ENCODE results near the gene INPP5D. TPM values are rescaled to one million over a fixed set of nuclear protein-coding genes. Genes with fewer than 3 reads are reported as not detected.

The INPP5D gene
- total RNA-seq, 1 donor from 2014 or later, result 0.28 TPM

DNA sequence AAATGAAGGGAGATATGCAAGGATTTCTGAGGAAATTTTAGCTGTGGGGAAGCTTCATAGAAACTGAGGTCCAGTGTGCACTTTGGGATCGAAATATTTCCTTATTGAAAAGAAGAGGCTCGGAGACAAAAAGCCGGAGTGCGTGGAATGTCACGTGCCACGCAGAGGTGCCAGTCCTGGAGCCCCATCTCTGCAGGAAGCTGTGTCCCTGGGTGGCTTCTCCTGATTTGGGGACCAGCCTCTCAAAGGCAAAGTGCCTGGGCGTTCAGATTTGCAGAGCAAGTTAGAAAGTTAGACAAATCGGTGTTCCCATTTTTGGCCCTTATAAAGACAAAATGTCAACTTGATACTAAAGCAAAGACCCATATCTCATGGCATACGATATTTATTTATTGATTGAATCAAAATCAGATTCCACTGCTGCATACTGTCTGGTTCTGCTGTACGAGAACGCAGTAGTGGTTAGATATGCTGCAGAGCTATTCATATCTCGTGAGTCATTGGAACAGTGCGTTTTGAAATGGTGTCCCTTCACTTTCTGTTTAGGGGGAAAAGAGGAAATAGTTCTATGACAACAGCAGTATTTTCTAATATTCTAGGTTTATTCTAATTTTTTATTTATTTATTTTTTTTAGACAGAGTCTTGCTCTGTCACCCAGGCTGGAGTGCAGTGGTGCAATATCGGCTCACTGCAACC, 182.2 kb downstream of the INPP5D start:
- no peaks in the 10 kb centered on the region for H3K27me3 Mint-ChIP-seq (ENCODE audit: low read depth)
- no peaks in the 10 kb centered on the region for H3K9me3 Mint-ChIP-seq
- no peak overlapping the region for H3K4me3 Mint-ChIP-seq
- no peaks in the 10 kb centered on the region for H3K4me1 Mint-ChIP-seq
- TF ChIP-seq, protein P1, sequence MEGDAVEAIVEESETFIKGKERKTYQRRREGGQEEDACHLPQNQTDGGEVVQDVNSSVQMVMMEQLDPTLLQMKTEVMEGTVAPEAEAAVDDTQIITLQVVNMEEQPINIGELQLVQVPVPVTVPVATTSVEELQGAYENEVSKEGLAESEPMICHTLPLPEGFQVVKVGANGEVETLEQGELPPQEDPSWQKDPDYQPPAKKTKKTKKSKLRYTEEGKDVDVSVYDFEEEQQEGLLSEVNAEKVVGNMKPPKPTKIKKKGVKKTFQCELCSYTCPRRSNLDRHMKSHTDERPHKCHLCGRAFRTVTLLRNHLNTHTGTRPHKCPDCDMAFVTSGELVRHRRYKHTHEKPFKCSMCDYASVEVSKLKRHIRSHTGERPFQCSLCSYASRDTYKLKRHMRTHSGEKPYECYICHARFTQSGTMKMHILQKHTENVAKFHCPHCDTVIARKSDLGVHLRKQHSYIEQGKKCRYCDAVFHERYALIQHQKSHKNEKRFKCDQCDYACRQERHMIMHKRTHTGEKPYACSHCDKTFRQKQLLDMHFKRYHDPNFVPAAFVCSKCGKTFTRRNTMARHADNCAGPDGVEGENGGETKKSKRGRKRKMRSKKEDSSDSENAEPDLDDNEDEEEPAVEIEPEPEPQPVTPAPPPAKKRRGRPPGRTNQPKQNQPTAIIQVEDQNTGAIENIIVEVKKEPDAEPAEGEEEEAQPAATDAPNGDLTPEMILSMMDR (conservative IDR thresholded peaks at IDR 0.05), result no peak
- H3K36me3 Mint-ChIP-seq (ENCODE audit: low read depth), result no peaks in the 10 kb centered on the region
- DNase-seq (ENCODE audit: low read depth, low spot score), result no peak
- H3K27ac Mint-ChIP-seq (ENCODE audit: unreplicated experiment), result no peak overlapping the region

DNA sequence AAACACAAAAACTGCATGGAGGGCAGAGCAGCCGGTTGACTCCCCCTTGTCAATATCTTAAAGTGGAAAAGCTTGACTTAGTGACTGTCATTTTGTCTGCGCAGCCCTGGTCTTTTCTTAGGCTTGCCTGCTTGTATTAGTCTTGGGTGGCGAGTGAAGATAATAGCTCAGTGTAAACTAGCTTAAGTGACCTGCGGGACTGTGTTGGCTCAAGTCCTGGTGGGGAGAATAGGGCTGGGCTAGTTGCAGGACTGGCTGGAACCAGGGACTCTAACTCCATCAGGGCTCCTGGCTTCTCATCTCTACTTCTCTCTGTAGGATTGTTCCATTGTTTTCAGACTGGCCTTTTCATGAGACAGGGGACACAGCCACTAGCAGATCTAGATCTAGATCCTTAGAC, 183.2 kb downstream of the INPP5D start:
- H3K36me3 Mint-ChIP-seq (ENCODE audit: low read depth), result no peaks in the 10 kb centered on the region
- no peak overlapping the region for H3K4me3 Mint-ChIP-seq
- no peaks in the 10 kb centered on the region for H3K4me1 Mint-ChIP-seq
- no peak overlapping the region for H3K27ac Mint-ChIP-seq (ENCODE audit: unreplicated experiment)
- H3K27me3 Mint-ChIP-seq (ENCODE audit: low read depth), result no peaks in the 10 kb centered on the region
- H3K9me3 Mint-ChIP-seq, result no peaks in the 10 kb centered on the region
- no peak for DNase-seq (ENCODE audit: low read depth, low spot score)
- TF ChIP-seq, protein P1 (conservative IDR thresholded peaks at IDR 0.05), result no peak

DNA sequence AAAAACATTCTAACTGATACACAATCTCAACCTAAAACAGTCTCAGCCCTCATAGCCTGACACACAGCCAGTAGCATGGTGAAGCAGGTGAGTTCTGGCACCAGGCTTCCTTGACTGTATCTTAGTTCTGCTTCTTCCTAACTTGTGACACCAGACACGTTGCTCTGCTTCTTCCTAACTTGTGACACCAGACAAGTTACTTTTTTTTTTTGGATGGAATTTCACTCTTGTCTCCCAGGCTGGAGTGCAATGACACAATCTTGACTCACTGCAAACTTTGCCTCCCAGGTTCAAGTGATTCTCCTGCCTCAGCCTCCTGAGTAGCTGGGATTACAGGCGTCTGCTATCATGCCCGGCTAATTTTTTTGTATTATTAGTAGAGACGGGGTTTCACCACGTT, 184.7 kb downstream of the INPP5D start:
- Mint-ChIP-seq H3K9me3 (no peaks in the 10 kb centered on the region), H3K4me3 (no peak overlapping the region), H3K36me3 (ENCODE audit: low read depth) (no peaks in the 10 kb centered on the region), H3K27me3 (ENCODE audit: low read depth) (no peaks in the 10 kb centered on the region), H3K4me1 (no peaks in the 10 kb centered on the region), H3K27ac (ENCODE audit: unreplicated experiment) (no peak overlapping the region)
- TF ChIP-seq, protein P1 (conservative IDR thresholded peaks at IDR 0.05), result no peak
- no peak for DNase-seq (ENCODE audit: low read depth, low spot score)

DNA sequence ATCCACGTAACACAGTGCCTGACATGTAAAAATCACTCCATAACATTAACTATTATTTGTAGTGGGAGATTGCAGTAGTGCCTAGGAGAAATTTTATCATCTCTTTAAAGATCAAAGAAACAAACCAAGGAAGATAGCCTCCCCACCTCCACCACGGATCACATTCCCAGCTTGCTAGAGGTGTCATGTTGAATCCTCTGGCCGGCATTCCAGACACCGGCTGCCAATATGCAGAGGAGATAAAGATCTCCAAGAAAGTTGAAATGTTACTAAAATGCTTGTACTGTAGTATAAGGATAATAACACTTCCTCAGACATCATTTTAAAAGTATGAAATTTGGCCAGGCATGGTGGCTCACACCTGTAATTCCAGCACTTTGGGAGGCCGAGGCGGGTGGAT, 185.3 kb downstream of the INPP5D start:
- H3K4me1 Mint-ChIP-seq, result no peaks in the 10 kb centered on the region
- DNase-seq (ENCODE audit: low read depth, low spot score), result no peak
- H3K4me3 Mint-ChIP-seq, result no peak overlapping the region
- no peaks in the 10 kb centered on the region for H3K36me3 Mint-ChIP-seq (ENCODE audit: low read depth)
- TF ChIP-seq, protein P1 (conservative IDR thresholded peaks at IDR 0.05), result no peak
- peaks cover 4% of the 10 kb centered on the region for H3K27me3 Mint-ChIP-seq (ENCODE audit: low read depth)
- peak overlapping the region; percentile 57 for H3K27ac Mint-ChIP-seq (ENCODE audit: unreplicated experiment)
- peaks cover 3% of the 10 kb centered on the region for H3K9me3 Mint-ChIP-seq

DNA sequence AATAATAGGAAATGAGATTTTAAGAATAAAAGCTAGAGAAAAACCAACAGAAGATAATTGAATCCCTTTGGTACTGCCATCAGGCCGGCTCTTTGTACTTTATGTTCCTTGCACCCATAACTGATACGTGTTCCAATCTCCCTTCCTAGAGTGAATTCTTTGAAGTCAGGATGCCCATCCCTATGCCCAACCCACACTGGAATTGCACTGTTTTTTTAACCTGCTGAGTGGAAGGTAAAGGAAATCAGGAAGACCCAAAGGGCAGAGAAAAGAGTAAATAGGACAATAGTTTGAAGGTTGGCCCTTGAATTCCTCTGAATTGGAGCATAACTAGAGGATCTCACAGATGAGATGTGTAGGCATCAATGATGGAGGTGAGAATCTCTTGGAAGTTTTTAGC, 187.0 kb downstream of the INPP5D start:
- H3K36me3 Mint-ChIP-seq (ENCODE audit: low read depth), result no peaks in the 10 kb centered on the region
- H3K4me3 Mint-ChIP-seq, result no peak overlapping the region
- peaks cover 7% of the 10 kb centered on the region for H3K27me3 Mint-ChIP-seq (ENCODE audit: low read depth)
- H3K9me3 Mint-ChIP-seq, result peaks cover 8% of the 10 kb centered on the region
- no peaks in the 10 kb centered on the region for H3K4me1 Mint-ChIP-seq
- no peak overlapping the region for H3K27ac Mint-ChIP-seq (ENCODE audit: unreplicated experiment)
- DNase-seq (ENCODE audit: low read depth, low spot score), result no peak
- TF ChIP-seq, protein P1 (conservative IDR thresholded peaks at IDR 0.05), result no peak

All from neural crest cell (in vitro differentiated cells).